Activated naive CD4-positive, alpha-beta T cell treated with anti-CD3 and anti-CD28 coated beads, Interleukin-2, amount 50 U/mL, for 72 hours (primary cell): ENCODE measurements around the gene GRK5. TPM values are rescaled to one million over a fixed set of nuclear protein-coding genes. Genes with fewer than 3 reads are reported as not detected.

Experiments
- ATAC-seq, 2 donors: fragments of 150-1000 bp; cut with Tn5 transposase; 2 replicates each; pipeline ENCODE4 v1.10.0; 2021; ENCODE audit warnings: mild to moderate bottlenecking in 2 of 2, moderate library complexity in 2 of 2
- DNase-seq, 2 donors: peaks; one replicate each; pipeline ENCODE4 v3.0.0; 2021 to 2022; ENCODE audit warnings: low spot score in 2 of 2
- H3K27ac Mint-ChIP-seq, 2 donors: one replicate each; pipeline ENCODE4 v1.8.0; 2022; ENCODE audit warnings: mild to moderate bottlenecking in 2 of 2, mixed read lengths in 2 of 2
- H3K36me3 Mint-ChIP-seq, 2 donors: one replicate each; pipeline ENCODE4 v1.8.0; 2022; ENCODE audit warnings: mixed read lengths in 2 of 2
- H3K9me3 Mint-ChIP-seq, 2 donors: one replicate each; pipeline ENCODE4 v1.8.0; 2022; ENCODE audit warnings: mixed read lengths in 2 of 2
- total RNA-seq, 2 donors: library from RNA; stranded (reverse); gene quantifications; one replicate each; pipeline ENCODE4 v1.2.3, GENCODE V29; 2022

GRK5 gene
- total RNA-seq, 2 donors from 2014 or later, result 21.2 to 34.5 TPM

GRCh38 chr10:119368581-119368980, 161.2 kb downstream of the GRK5 start:
- H3K27ac Mint-ChIP-seq, result no peak overlapping the region
- peaks cover 0 to 12% of the 10 kb centered on the region in 2 donors for H3K36me3 Mint-ChIP-seq
- no peaks in the 10 kb centered on the region for H3K9me3 Mint-ChIP-seq
- DNase-seq (no peak), ATAC-seq (no peak)

- DNase-seq (no peak), ATAC-seq (no peak)
- Mint-ChIP-seq H3K36me3 (peaks cover 0 to 13% of the 10 kb centered on the region in 2 donors), H3K9me3 (no peaks in the 10 kb centered on the region), H3K27ac (peak overlapping the region in 1 of 2 donors; percentile 76)
Observed at GRCh38 chr10:119368991-119369869, 161.9 kb downstream of the GRK5 start.

- no peak for DNase-seq
- ATAC-seq, result peak in 1 of 2 donors; percentile 53
- no peaks in the 10 kb centered on the region for H3K9me3 Mint-ChIP-seq
- H3K36me3 Mint-ChIP-seq, result peaks cover 0 to 13% of the 10 kb centered on the region in 2 donors
- H3K27ac Mint-ChIP-seq, result peak overlapping the region; percentile 76 to 85
Observed at GRCh38 chr10:119370111-119370741, 162.9 kb downstream of the GRK5 start.

- no peak for DNase-seq
- no peak for ATAC-seq
- Mint-ChIP-seq H3K27ac (no peak overlapping the region), H3K9me3 (no peaks in the 10 kb centered on the region), H3K36me3 (peaks cover 0 to 13% of the 10 kb centered on the region in 2 donors)
Observed at GRCh38 chr10:119370972-119371703, 163.8 kb downstream of the GRK5 start.

GRCh38 chr10:119371704-119372663, 164.6 kb downstream of the GRK5 start:
- no peaks in the 10 kb centered on the region for H3K9me3 Mint-ChIP-seq
- DNase-seq, result no peak
- H3K36me3 Mint-ChIP-seq, result peaks cover 0 to 13% of the 10 kb centered on the region in 2 donors
- H3K27ac Mint-ChIP-seq, result peak overlapping the region in 1 of 2 donors; percentile 42
- ATAC-seq, result peak; percentile 65 to 83

GRCh38 chr10:119373294-119374102, 166.1 kb downstream of the GRK5 start:
- Mint-ChIP-seq H3K9me3 (no peaks in the 10 kb centered on the region), H3K36me3 (peaks cover 0 to 13% of the 10 kb centered on the region in 2 donors), H3K27ac (peak overlapping the region in 1 of 2 donors; percentile 42)
- DNase-seq, result no peak
- ATAC-seq, result peak in 1 of 2 donors; percentile 67

- H3K36me3 Mint-ChIP-seq, result peaks cover 0 to 13% of the 10 kb centered on the region in 2 donors
- H3K9me3 Mint-ChIP-seq, result no peaks in the 10 kb centered on the region
- DNase-seq (no peak), ATAC-seq (no peak)
- no peak overlapping the region for H3K27ac Mint-ChIP-seq
Observed at GRCh38 chr10:119374236-119374635, 166.9 kb downstream of the GRK5 start.

- ATAC-seq (no peak), DNase-seq (no peak)
- Mint-ChIP-seq H3K27ac (peak overlapping the region in 1 of 2 donors; percentile 81), H3K36me3 (peaks cover 0 to 14% of the 10 kb centered on the region in 2 donors), H3K9me3 (no peaks in the 10 kb centered on the region)
Observed at GRCh38 chr10:119375574-119376272, 168.4 kb downstream of the GRK5 start.

GRCh38 chr10:119377451-119377957, 170.1 kb downstream of the GRK5 start:
- no peak for ATAC-seq
- Mint-ChIP-seq H3K27ac (no peak overlapping the region), H3K36me3 (peaks cover 0 to 21% of the 10 kb centered on the region in 2 donors), H3K9me3 (no peaks in the 10 kb centered on the region)
- no peak for DNase-seq

- DNase-seq, result no peak
- peaks cover 0 to 14% of the 10 kb centered on the region in 2 donors for H3K36me3 Mint-ChIP-seq
- H3K9me3 Mint-ChIP-seq, result no peaks in the 10 kb centered on the region
- no peak for ATAC-seq
- H3K27ac Mint-ChIP-seq, result no peak overlapping the region
Observed at GRCh38 chr10:119377958-119378736, 170.8 kb downstream of the GRK5 start.

GRCh38 chr10:119378737-119379067, 171.3 kb downstream of the GRK5 start:
- Mint-ChIP-seq H3K9me3 (no peaks in the 10 kb centered on the region), H3K27ac (no peak overlapping the region), H3K36me3 (peaks cover 0 to 9% of the 10 kb centered on the region in 2 donors)
- ATAC-seq (no peak), DNase-seq (no peak)

- Mint-ChIP-seq H3K36me3 (peaks cover 0 to 15% of the 10 kb centered on the region in 2 donors), H3K9me3 (no peaks in the 10 kb centered on the region), H3K27ac (no peak overlapping the region)
- DNase-seq, result no peak
- ATAC-seq, result no peak
Observed at GRCh38 chr10:119379466-119380071, 172.2 kb downstream of the GRK5 start.

GRCh38 chr10:119383174-119383856, 175.9 kb downstream of the GRK5 start:
- Mint-ChIP-seq H3K27ac (no peak overlapping the region), H3K36me3 (peaks cover 0 to 34% of the 10 kb centered on the region in 2 donors), H3K9me3 (no peaks in the 10 kb centered on the region)
- ATAC-seq, result no peak
- no peak for DNase-seq
